H54 (cell line): ENCODE results near the gene KDM2B.

Source experiments
- DNase-seq: peaks from one replicate; pipeline ENCODE4 v3.0.0; 2011; ENCODE audit warnings: low spot score, mixed read lengths; ENCODE audit not compliant: insufficient read length
- FAIRE-seq: peaks from 3 replicates; lab custom pipeline; 2011; peaks lifted over from hg19 to GRCh38; lab: Jason Lieb, UNC
- POLR2A ChIP-seq: IDR thresholded peaks from 2 replicates; pipeline ENCODE4 v1.6.1; 2011; ENCODE audit warnings: low read depth, mild to moderate bottlenecking, low read length

Gene KDM2B

GRCh38 chr12:121578230-121579189 lies 2.3 kb downstream of the KDM2B start:
- FAIRE-seq (no peak), DNase-seq (no peak)
- TF ChIP-seq POLR2A = no peak

- no peak for TF ChIP-seq POLR2A
- DNase-seq = no peak
- no peak for FAIRE-seq
Measured at GRCh38 chr12:121577443-121578180, 3.2 kb downstream of the KDM2B start.

DNA sequence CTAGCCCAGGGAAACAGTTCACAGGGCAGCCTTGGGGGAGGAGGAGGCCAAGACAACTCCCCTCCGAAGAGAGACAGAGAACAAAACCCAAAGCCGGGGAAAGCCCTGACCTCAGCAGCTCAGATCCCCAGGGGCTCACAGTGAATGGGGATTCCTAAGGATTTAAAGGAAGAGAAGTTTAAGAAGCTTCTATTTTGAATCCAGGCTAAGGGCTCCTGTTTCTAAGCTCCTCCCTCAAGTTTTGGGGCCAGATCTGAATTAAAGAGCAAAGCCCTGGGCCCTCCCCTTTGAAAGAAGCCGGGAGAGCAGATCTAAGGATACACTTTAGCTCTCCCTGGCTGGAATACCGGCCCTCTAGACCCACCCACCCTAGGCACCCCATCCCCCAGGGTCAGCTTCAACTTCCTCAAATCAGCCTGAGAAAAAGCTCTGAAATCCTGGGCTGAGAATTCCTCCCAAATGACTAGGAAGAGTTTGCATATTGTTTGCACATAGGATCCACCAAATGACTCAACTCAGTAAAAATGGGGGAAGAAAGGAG lies 3.9 kb downstream of the KDM2B start:
- TF ChIP-seq POLR2A = no peak
- DNase-seq = no peak
- no peak for FAIRE-seq

GRCh38 chr12:121575952-121576625 lies 4.7 kb downstream of the KDM2B start:
- DNase-seq (no peak), FAIRE-seq (no peak)
- no peak for TF ChIP-seq POLR2A

- DNase-seq (no peak), FAIRE-seq (no peak)
- TF ChIP-seq POLR2A = no peak
Measured at GRCh38 chr12:121575051-121575450, 5.8 kb downstream of the KDM2B start.

DNA sequence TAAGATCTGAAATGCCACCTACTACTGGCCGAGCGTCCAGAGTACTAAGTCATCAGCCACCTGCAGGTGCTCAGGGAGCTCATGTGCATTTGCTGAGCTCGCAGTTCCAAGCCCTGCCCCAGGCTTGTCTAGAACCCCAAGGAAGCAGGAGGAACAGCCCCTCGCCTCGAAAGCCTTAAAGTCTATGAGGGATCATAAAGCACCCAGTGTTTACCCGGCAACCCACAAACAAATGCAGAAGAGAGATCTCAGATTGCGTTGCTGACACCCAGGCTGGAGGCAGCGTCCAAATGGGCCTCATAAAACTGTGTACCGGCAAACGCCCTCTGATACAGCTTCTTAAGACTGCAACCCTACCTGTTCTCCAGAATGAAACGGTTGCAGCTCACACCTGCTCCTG lies 6.8 kb downstream of the KDM2B start:
- FAIRE-seq (no peak), DNase-seq (no peak)
- no peak for TF ChIP-seq POLR2A

- no peak for TF ChIP-seq POLR2A
- FAIRE-seq = no peak
Measured at GRCh38 chr12:121571920-121572319, 8.9 kb downstream of the KDM2B start.

DNA sequence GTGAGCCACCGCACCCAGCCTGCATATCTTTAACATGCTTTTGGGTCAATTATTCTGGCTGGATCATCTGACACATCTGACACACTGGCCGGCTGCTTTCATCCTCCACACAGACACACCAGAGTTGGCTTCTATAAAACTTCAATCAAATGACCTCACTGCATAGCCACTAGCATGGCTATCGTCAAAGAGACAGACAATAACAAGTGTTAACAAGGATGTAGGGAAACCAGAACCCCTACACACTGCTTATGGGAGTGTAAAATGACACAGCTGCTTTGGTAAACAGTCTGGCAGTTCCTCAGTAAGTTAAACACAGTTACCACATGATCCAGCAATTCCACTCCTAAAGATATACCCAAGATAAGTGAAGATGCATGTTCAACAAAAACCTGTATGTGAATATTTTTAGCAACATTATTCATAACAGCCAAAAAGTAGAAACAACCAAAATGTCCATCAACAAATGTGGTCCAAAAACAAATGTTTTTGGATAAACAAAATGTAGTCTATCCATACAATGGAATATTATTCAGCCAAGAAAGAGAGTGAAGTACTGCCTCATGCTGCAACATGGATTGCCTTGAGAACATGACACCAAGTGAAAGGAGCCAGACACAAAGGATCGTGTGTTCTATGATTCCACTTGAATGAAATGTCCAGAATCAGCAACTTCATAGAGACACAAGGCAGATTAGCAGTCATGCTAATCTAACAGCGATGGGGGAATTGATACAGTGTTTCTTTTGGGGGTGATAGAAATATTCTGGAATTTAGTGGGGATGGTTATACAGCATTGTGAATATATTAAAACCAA lies 10.1 kb downstream of the KDM2B start:
- FAIRE-seq = no peak
- no peak for TF ChIP-seq POLR2A
- no peak for DNase-seq

More at GRCh38 chr12:121571920-121572319, 8.9 kb downstream of the KDM2B start:
- no peak for DNase-seq

- FAIRE-seq (no peak), DNase-seq (no peak)
- TF ChIP-seq POLR2A = no peak
Measured at GRCh38 chr12:121568971-121569751, 11.7 kb downstream of the KDM2B start.

- no peak for DNase-seq
- no peak for TF ChIP-seq POLR2A
- FAIRE-seq = no peak
Measured at GRCh38 chr12:121568518-121568917, 12.3 kb downstream of the KDM2B start.

- FAIRE-seq (no peak), DNase-seq (no peak)
- TF ChIP-seq POLR2A = no peak
Measured at GRCh38 chr12:121565076-121565475, 15.7 kb downstream of the KDM2B start.

DNA sequence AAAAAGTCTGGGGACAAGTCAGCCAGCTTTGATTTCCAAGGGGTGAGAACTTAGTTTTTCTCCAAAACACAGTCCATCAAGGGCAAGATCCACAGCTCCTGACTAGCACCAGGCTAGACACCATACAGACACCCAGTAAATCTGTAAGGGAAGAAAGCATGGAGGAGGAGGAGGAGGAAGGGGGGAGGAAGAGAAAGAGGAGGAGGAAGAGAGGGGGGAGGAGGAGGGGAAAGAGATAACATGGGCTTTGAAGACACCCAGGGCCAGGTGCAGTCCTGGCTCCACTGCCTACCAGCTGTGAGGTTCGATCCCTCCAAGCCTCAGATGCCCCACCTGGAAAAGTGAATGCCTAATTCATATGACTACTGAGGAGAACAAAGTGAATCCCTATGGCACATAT lies 18.3 kb downstream of the KDM2B start:
- TF ChIP-seq POLR2A = no peak
- DNase-seq (no peak), FAIRE-seq (no peak)
